ACC112 (cell line): ENCODE measurements around the gene INHBA.

Experiments
- H2AFZ ChIP-seq: fragments of 200-600 bp; sonication (generic); one replicate; pipeline ENCODE4 v1.6.0; 2017; ENCODE audit warnings: antibody characterized with exemption, low read length; ENCODE audit not compliant: unreplicated experiment
- H3K27ac ChIP-seq: fragments of 200-600 bp; sonication (generic); 2 replicates; pipeline ENCODE4 v1.5.1; 2014; ENCODE audit warnings: low read depth, mild to moderate bottlenecking, antibody characterized with exemption, low read length, moderate library complexity
- H3K27me3 ChIP-seq: fragments of 200-600 bp; sonication (generic); 2 replicates; pipeline ENCODE4 v1.6.1; 2014; ENCODE audit warnings: mild to moderate bottlenecking, antibody characterized with exemption, low read length, moderate library complexity, mixed read lengths; ENCODE audit not compliant: insufficient read depth
- H3K36me3 ChIP-seq: fragments of 200-600 bp; sonication (generic); 2 replicates; pipeline ENCODE4 v1.6.1; 2016; ENCODE audit warnings: mild to moderate bottlenecking, antibody characterized with exemption, low read length, moderate library complexity, mixed read lengths; ENCODE audit not compliant: insufficient read depth
- H3K4me1 ChIP-seq: fragments of 200-600 bp; sonication (generic); one replicate; pipeline ENCODE4 v1.6.1; 2016; ENCODE audit warnings: low read length, mixed read lengths; ENCODE audit not compliant: insufficient read depth, unreplicated experiment, control insufficient read depth
- H3K4me3 ChIP-seq: fragments of 200-600 bp; sonication (generic); 2 replicates; pipeline ENCODE4 v1.5.1; 2014; ENCODE audit warnings: mild to moderate bottlenecking, low read depth, low read length
- H3K79me2 ChIP-seq: fragments of 200-600 bp; sonication (generic); one replicate; pipeline ENCODE4 v1.6.0; 2016; ENCODE audit warnings: low read length; ENCODE audit not compliant: control insufficient read depth, unreplicated experiment, insufficient read depth

The INHBA gene

DNA sequence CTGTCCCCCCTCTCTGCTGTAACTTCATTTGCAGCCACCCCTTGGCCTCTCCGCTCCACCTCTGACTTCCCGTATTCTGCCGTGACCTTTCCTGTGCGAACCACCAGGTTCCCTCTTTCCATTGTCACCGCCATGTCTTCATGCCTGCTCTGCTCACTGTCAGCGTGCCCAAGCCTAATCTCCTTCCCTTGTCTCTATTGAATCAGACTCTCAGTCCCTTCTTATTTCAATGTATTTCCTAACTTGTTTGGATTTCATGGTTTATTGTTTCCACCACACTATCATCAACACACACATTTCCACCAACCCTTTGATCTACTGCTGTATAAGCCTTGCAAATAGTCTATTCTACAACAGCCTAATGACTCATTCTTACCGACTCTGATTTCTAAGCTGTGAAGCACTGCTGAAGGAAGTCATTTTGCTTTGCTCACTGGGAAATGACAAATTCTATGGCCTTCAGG is 30.0 kb upstream of the INHBA start:
- Histone ChIP-seq H3K4me1 (no peaks in the 10 kb centered on the region), H3K79me2 (no peaks in the 10 kb centered on the region), H3K27ac (no peak overlapping the region), H2AFZ (no peak overlapping the region), H3K36me3 (no peaks in the 10 kb centered on the region), H3K4me3 (no peak overlapping the region), H3K27me3 (no peaks in the 10 kb centered on the region)

DNA sequence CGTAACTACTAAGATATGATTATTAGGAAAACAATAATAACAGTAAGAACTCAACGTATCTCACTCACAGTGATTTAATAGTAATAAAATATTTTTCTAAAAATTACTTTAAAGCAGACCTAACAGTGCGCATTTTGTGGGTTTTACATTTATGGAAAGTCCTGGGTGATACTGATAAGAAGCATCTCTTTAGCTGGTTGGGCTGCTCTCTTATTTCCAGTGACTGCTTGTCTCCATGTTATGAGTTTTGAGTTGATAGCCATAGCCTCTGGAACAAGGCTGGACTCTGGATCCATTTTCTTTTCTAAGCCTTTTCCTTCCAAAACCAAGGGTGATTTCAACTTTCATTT is 29.5 kb upstream of the INHBA start:
- Histone ChIP-seq H3K79me2 (no peaks in the 10 kb centered on the region), H3K4me3 (no peak overlapping the region), H3K27me3 (no peaks in the 10 kb centered on the region), H3K4me1 (no peaks in the 10 kb centered on the region), H3K36me3 (no peaks in the 10 kb centered on the region), H3K27ac (no peak overlapping the region), H2AFZ (no peak overlapping the region)

DNA sequence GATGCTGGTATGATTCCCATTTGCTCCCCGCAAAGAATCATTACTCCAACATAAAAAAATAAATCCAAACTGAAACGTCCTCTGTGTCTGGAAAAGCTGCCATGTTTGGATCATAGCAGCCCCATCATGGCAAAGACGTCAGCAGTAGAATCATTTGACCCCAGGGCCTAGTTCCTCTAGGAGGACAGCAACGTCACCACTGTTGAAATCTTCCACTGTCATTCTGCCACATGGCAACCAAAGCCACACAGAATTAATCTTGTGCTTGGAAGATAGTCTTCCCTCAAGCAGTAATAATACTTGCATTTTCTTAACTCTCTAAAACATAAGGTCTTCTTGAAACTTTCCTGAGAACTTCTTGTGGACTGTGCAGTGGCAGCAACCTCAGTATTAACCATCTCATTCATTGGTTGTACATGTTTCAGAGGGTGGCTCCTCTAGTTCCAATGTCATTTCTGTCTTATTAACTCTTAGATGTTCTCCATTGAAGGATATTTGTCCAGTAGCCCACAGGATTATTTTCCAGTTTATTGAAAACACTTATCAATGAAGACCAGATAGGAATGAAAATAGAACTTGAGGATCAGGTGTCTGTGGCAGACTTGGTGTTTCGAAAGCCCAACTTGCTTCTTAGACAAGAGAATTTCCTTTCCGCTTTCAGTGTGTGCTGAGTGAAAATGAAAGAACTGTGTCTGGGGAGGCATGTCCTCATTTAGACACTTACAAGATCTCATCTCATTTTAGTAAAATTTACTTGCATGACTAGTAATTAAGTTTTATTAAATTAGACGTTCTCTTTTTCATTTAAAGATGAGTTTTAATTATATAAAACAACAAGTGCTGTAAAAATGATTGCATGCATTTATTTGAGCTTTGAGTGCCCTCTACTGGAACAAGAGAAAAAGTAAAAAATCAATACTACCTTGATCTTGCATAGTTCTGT is 28.9 kb upstream of the INHBA start:
- Histone ChIP-seq H3K4me3 (no peak overlapping the region), H3K27ac (no peak overlapping the region), H3K79me2 (no peaks in the 10 kb centered on the region), H3K4me1 (no peaks in the 10 kb centered on the region), H3K27me3 (no peaks in the 10 kb centered on the region), H2AFZ (no peak overlapping the region), H3K36me3 (no peaks in the 10 kb centered on the region)

DNA sequence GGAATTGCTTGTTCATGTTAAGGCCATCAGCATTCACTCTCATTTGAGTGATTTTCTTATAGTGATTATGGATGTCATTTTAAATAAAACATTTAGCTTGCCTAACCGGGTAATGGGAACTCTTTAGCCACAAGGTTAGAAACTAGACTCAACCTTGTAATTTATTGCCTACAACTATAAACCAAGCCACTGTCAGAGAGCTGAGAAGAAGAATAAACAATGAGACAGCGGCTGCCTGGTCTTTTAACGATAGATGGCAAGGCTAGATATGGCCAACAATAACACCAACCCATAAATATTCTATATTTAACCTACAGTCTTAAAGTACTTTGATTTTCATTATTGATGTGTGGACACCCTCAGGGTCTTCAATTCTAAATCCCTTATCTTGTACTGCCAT is 27.8 kb upstream of the INHBA start:
- Histone ChIP-seq H3K4me1 (no peaks in the 10 kb centered on the region), H3K27ac (no peak overlapping the region), H3K4me3 (no peak overlapping the region), H3K27me3 (no peaks in the 10 kb centered on the region), H3K36me3 (no peaks in the 10 kb centered on the region), H2AFZ (no peak overlapping the region), H3K79me2 (no peaks in the 10 kb centered on the region)

DNA sequence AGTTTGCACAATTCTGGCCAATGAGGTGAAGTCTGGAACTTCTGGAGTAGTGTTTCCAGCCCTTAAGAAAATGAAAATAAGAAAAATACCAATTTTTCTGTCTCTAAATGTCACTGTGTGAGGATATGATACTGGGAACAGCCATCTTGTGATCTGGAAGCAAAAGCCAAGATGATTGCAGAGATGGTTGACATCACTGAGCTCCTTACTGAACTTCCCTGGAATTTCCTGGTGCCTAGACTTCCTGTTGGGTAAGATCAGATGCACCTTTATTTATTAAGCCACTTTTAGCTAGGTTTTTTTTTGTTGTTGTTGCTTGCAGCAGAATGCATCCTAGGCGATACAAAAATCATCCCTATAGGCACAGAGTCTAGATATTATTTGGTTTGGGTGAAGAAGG is 27.3 kb upstream of the INHBA start:
- Histone ChIP-seq H3K4me3 (no peak overlapping the region), H3K79me2 (no peaks in the 10 kb centered on the region), H3K4me1 (no peaks in the 10 kb centered on the region), H3K27me3 (no peaks in the 10 kb centered on the region), H2AFZ (no peak overlapping the region), H3K36me3 (no peaks in the 10 kb centered on the region), H3K27ac (no peak overlapping the region)

DNA sequence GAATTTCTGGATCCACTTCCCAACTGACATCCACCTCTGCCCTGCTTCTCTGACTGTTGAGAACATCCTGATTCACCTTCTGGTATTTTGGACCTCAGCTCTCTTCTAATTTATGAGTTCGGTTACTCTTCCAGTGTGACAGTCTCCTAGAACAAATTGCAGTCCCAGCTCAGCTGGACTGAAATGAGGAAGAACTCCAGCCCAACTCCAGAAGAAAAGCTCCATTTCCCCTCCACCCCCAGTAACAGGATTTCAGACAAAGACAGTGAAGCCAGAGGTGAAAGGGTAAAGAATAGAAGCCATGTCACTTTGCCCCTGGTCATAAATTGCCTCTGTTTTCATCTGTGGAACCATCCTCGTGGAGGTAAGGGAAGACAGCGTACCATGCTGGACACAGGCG is 26.2 kb upstream of the INHBA start:
- H3K27me3 ChIP-seq = no peaks in the 10 kb centered on the region
- no peak overlapping the region for H2AFZ ChIP-seq
- no peak overlapping the region for H3K4me3 ChIP-seq
- no peaks in the 10 kb centered on the region for H3K4me1 ChIP-seq
- H3K27ac ChIP-seq = no peak overlapping the region
- H3K36me3 ChIP-seq = no peaks in the 10 kb centered on the region
- no peaks in the 10 kb centered on the region for H3K79me2 ChIP-seq

DNA sequence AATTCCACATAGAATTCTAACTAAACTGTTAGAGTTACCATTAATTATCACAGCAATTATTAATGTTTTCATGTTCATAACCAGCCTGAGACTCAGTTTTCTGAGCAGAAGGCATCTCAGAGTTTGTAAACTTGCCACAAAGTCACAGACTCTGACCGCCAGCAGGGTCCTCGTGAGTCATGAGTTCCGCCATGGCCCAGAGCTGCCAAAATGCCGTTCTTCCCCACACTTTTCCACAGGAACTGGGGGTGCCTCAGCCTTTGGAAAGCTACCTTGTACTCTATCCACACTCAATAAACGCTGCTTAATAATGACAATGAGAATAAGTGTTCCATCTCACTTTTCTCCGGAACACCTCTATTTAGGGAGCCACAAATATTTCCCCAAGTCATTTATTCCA is 22.1 kb upstream of the INHBA start:
- Histone ChIP-seq H3K79me2 (no peaks in the 10 kb centered on the region), H3K4me3 (no peak overlapping the region), H3K4me1 (no peaks in the 10 kb centered on the region), H3K27me3 (no peaks in the 10 kb centered on the region), H2AFZ (no peak overlapping the region), H3K27ac (no peak overlapping the region), H3K36me3 (no peaks in the 10 kb centered on the region)

DNA sequence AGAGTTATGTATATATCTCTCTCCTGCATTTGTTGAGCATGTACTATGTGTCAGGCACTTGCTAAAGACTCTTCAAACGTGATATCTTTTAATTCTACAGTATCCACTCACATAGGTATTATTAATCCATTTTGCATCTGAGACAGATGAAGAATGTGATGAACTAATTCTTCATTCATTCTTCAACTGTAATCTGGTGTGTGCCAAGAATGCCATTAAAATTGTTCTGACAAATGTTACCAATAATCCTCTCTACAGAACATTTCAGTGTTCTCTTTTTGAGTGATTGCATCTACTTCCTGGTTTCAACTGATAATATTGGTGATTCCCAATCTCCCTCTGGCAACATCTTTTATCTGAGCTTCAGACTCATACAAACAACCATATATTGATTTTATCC is 18.0 kb upstream of the INHBA start:
- H3K79me2 ChIP-seq = no peaks in the 10 kb centered on the region
- no peaks in the 10 kb centered on the region for H3K4me1 ChIP-seq
- no peak overlapping the region for H3K4me3 ChIP-seq
- H3K27ac ChIP-seq = no peak overlapping the region
- H2AFZ ChIP-seq = no peak overlapping the region
- H3K36me3 ChIP-seq = no peaks in the 10 kb centered on the region
- peaks cover 11% of the 10 kb centered on the region for H3K27me3 ChIP-seq

DNA sequence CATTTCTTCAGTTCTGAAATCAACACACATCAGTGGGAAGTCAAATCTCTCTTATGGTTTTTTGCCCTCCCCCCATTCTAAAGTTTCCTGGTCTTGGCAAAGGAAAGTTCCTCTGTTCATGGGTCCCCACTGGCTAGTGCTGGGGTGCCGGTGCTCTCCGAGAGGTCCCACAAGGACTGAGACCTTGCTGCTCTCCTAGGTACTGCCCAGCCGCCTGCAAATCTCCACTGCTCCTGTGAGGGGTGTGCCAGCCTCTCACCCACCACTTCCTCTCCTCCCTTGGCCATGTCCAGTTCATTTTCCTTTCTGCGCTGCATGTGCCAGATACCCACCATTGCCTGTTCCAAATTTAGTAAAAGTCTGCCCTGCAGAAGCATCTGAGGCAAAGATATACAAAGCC is 17.2 kb upstream of the INHBA start:
- Histone ChIP-seq H3K4me3 (no peak overlapping the region), H3K27me3 (peaks cover 11% of the 10 kb centered on the region), H3K27ac (no peak overlapping the region), H3K36me3 (no peaks in the 10 kb centered on the region), H3K4me1 (no peaks in the 10 kb centered on the region), H3K79me2 (no peaks in the 10 kb centered on the region), H2AFZ (no peak overlapping the region)

DNA sequence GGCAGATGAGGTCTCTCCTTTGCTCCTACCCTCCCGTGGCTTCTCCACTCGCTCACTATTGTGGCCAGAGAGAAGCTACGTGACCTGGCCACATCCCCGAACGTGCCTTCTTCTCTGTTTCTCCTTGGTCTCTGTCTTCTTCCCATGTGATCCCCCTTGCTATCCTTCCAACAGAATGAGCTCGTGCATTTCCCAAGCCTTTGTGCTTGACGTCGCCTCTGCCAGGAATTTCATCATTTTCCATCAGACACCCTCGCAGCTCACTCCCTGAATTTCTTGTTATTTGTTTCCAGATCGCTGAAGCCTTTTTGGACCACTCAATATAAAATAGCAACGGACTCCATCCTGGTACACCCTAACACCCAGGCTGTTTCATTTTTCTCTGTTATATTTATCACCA is 13.8 kb upstream of the INHBA start:
- H3K36me3 ChIP-seq = no peaks in the 10 kb centered on the region
- peaks cover 11% of the 10 kb centered on the region for H3K27me3 ChIP-seq
- H3K27ac ChIP-seq = no peak overlapping the region
- H3K4me3 ChIP-seq = no peak overlapping the region
- no peak overlapping the region for H2AFZ ChIP-seq
- H3K4me1 ChIP-seq = no peaks in the 10 kb centered on the region
- H3K79me2 ChIP-seq = no peaks in the 10 kb centered on the region

DNA sequence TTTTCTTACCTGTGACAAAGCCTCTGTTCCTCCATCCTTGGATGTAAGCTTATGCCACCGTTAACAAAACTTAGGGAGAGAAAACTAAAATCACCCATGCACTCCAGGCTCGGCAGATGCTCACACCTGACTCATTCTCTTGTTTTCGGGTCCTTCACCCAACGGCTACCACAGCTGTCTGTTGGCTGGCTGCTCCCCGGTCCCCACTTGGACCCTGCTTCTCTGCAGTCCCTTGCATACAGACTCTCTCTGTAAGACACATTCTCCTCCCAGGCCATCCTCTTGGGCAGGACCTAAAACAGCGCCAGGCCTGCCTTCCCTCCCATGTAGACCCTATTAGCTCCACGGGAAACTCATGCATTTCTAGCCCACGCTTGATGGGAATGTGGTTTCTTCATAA is 12.1 kb upstream of the INHBA start:
- no peak overlapping the region for H3K27ac ChIP-seq
- H3K36me3 ChIP-seq = no peaks in the 10 kb centered on the region
- H3K4me1 ChIP-seq = no peaks in the 10 kb centered on the region
- no peak overlapping the region for H2AFZ ChIP-seq
- H3K4me3 ChIP-seq = no peak overlapping the region
- no peaks in the 10 kb centered on the region for H3K79me2 ChIP-seq
- H3K27me3 ChIP-seq = peaks cover 11% of the 10 kb centered on the region
